ENCODE measurements around the gene DYRK3. TPM values are rescaled to one million over a fixed set of nuclear protein-coding genes. Genes with fewer than 3 reads are reported as not detected.

DYRK3 gene
- total RNA-seq, 1 experiment from 2014 or later: 7.1 TPM

DNA sequence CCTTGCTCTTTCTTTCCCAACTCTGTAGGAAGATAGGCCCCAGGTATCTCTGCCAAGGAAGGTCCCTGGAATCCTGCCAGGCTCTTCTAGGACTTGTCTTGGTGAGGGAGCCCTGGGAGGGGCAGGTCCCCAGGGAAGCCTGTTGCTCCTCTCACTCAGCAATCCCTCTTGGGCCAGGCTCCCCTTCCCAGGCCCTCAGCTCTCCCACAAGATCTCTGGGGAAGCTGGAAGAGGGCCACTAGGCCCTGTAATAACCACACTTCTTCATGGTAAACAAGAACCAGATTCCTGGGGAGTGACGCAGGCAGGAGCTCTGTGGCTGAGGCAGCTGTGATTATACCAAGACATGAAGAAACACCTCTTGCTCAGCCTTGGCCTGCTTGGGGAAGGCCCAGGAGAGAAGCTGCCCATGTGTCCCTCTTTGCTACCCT, 39.4 kb downstream of the DYRK3 start (continued):
- TF ChIP-seq CBX3 (IDR thresholded peaks at IDR 0.05; ENCODE audit: low read depth) (no peak), ELF1 (IDR thresholded peaks at IDR 0.05; ENCODE audit: borderline replicate concordance, low read depth) (no peak), POLR2A (IDR thresholded peaks at IDR 0.05; ENCODE audit: borderline replicate concordance, extremely low read depth, insufficient read depth, insufficient read length) (no peak)

DNA sequence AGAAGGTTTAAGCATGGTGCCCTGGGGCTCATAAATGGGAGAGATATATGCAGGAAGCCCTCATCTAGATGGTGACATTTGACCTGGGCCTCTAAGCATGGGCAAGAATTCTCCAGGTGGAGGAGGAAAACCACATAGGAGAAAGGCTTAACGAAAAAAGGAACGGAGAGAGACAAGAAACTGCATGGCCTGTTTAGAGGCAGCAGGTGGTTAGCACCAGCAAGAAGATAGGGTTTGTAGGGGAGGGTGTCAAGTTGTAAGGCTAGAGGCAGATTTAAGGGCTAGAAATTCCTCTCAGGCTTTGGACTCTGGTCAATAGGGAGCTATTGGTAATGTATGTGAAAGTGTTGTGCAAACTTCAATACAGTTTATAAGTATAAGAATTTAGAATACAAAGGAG, 41.2 kb downstream of the DYRK3 start:
- TF ChIP-seq JUND (IDR thresholded peaks at IDR 0.05): no peak
- RAD21 ChIA-PET (ENCODE audit: low non-redundant PET in 1 of 2, low total read pairs in 2 of 2, uncharacterized antibody in 2 of 2, unreplicated experiment in 2 of 2): no interaction called here
- no peak overlapping the region for H3K4me3 ChIP-seq (replicated peaks in 1 of 2; ENCODE audit: low read depth in 1 of 2, low read length in 2 of 2)
- no peak overlapping the region for H2AFZ ChIP-seq (ENCODE audit: low read depth, low read length, poor library complexity, severe bottlenecking)
- no peaks in the 10 kb centered on the region for H3K27me3 ChIP-seq (ENCODE audit: insufficient read depth, low read length)
- intact Hi-C loops (cut with micrococcal nuclease): no loop called here
- CTCF ChIA-PET: interaction anchor here (1.0 kb wide), 1 partner anchor 9 kb away, joined by 4 read pairs; no protein-coding TSS in a partner anchor
- H3K79me2 ChIP-seq (ENCODE audit: insufficient read depth, low read length): no peaks in the 10 kb centered on the region
- no peaks in the 10 kb centered on the region for H3K9me3 ChIP-seq (ENCODE audit: control insufficient read depth in 1 of 2, insufficient read depth in 1 of 2, low read depth in 1 of 2, low read length in 2 of 2)
- no TSS peak for BruUV-seq (replicated peaks)
- H3K36me3 ChIP-seq (ENCODE audit: control insufficient read depth in 1 of 2, insufficient read depth in 2 of 2, low read length in 2 of 2): no peaks in the 10 kb centered on the region
- no peak overlapping the region for H3K27ac ChIP-seq (ENCODE audit: low read depth, low read length)
- H3K9ac ChIP-seq (ENCODE audit: low read length): no peak overlapping the region
- no peaks in the 10 kb centered on the region for H3K9me2 ChIP-seq (ENCODE audit: insufficient read depth)
- ATAC-seq: no peak
- H4K20me1 ChIP-seq (ENCODE audit: insufficient read depth): no peaks in the 10 kb centered on the region
- DNase-seq (ENCODE audit: low read depth, low spot score): no peak
- POLR2A ChIA-PET: no interaction called here
- no peak overlapping the region for H3K4me2 ChIP-seq (ENCODE audit: low read length)
- H3K4me1 ChIP-seq (ENCODE audit: control insufficient read depth in 1 of 2, insufficient read depth in 2 of 2, low read length in 2 of 2): peaks cover 0 to 3% of the 10 kb centered on the region in 2 experiments; a peak in 1 of 4 replicates

DNA sequence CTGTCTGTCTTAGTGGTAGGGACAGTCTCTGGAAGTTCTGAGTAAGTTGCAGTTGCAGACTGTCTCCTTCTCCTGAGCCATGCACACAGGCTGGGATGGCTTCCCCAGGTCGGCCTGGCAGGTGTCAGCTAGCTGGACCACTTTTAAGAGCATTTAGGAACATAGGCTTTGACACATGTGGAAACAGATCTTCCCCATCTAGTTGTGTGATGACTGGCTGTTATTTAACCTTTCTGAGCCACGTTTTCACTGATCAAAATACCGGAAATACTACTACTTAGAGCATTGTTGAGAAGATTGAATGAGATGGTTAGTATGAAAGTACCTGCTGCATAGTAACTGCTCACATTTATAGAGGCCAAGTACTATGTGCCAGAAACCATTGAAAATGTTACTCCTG, 43.2 kb downstream of the DYRK3 start:
- DNase-seq (ENCODE audit: low read depth, low spot score): no peak
- ChIA-PET RAD21 (ENCODE audit: low non-redundant PET in 1 of 2, low total read pairs in 2 of 2, uncharacterized antibody in 2 of 2, unreplicated experiment in 2 of 2) (no interaction called here), POLR2A (no interaction called here), CTCF (no interaction called here)
- ATAC-seq: no peak
- no peaks in the 10 kb centered on the region for H3K9me2 ChIP-seq (ENCODE audit: insufficient read depth)
- H3K9ac ChIP-seq (ENCODE audit: low read length): no peak overlapping the region
- H3K79me2 ChIP-seq (ENCODE audit: insufficient read depth, low read length): no peaks in the 10 kb centered on the region
- H4K20me1 ChIP-seq (ENCODE audit: insufficient read depth): no peaks in the 10 kb centered on the region
- H2AFZ ChIP-seq (ENCODE audit: low read depth, low read length, poor library complexity, severe bottlenecking): no peak overlapping the region
- no peak overlapping the region for H3K27ac ChIP-seq (ENCODE audit: low read depth, low read length)
- intact Hi-C loops (cut with micrococcal nuclease): no loop called here
- peaks cover 0 to 3% of the 10 kb centered on the region in 2 experiments; a peak in 1 of 4 replicates for H3K4me1 ChIP-seq (ENCODE audit: control insufficient read depth in 1 of 2, insufficient read depth in 2 of 2, low read length in 2 of 2)
- no peaks in the 10 kb centered on the region for H3K9me3 ChIP-seq (ENCODE audit: control insufficient read depth in 1 of 2, insufficient read depth in 1 of 2, low read depth in 1 of 2, low read length in 2 of 2)
- H3K27me3 ChIP-seq (ENCODE audit: insufficient read depth, low read length): peaks cover 3% of the 10 kb centered on the region; the same call in 1 of the 2 replicates
- no peak overlapping the region for H3K4me2 ChIP-seq (ENCODE audit: low read length)
- no peak overlapping the region for H3K4me3 ChIP-seq (replicated peaks in 1 of 2; ENCODE audit: low read depth in 1 of 2, low read length in 2 of 2)
- no TSS peak for BruUV-seq (replicated peaks)
- no peaks in the 10 kb centered on the region for H3K36me3 ChIP-seq (ENCODE audit: control insufficient read depth in 1 of 2, insufficient read depth in 2 of 2, low read length in 2 of 2)
- TF ChIP-seq YY1 (IDR thresholded peaks at IDR 0.05; ENCODE audit: extremely low read depth, insufficient replicate concordance, low read depth, low read length) (no peak), ZFX (IDR thresholded peaks at IDR 0.05) (no peak), ZNF274 (IDR thresholded peaks at IDR 0.05; ENCODE audit: low read depth, low read length) (no peak), EGR1 (IDR thresholded peaks at IDR 0.05; ENCODE audit: low read depth) (no peak), EZH2 (IDR thresholded peaks at IDR 0.05) (no peak), SP1 (IDR thresholded peaks at IDR 0.05; ENCODE audit: low read depth) (no peak), CBX3 (IDR thresholded peaks at IDR 0.05; ENCODE audit: low read depth) (no peak)
- TF ChIP-seq, protein P1, sequence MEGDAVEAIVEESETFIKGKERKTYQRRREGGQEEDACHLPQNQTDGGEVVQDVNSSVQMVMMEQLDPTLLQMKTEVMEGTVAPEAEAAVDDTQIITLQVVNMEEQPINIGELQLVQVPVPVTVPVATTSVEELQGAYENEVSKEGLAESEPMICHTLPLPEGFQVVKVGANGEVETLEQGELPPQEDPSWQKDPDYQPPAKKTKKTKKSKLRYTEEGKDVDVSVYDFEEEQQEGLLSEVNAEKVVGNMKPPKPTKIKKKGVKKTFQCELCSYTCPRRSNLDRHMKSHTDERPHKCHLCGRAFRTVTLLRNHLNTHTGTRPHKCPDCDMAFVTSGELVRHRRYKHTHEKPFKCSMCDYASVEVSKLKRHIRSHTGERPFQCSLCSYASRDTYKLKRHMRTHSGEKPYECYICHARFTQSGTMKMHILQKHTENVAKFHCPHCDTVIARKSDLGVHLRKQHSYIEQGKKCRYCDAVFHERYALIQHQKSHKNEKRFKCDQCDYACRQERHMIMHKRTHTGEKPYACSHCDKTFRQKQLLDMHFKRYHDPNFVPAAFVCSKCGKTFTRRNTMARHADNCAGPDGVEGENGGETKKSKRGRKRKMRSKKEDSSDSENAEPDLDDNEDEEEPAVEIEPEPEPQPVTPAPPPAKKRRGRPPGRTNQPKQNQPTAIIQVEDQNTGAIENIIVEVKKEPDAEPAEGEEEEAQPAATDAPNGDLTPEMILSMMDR (IDR thresholded peaks at IDR 0.05 in 2 of 3, conservative IDR thresholded peaks at IDR 0.05 in 1 of 3; ENCODE audit: borderline replicate concordance in 1 of 3, insufficient read depth in 1 of 3, low read depth in 2 of 3, low read length in 2 of 3): no peak
- TF ChIP-seq, protein P2, sequence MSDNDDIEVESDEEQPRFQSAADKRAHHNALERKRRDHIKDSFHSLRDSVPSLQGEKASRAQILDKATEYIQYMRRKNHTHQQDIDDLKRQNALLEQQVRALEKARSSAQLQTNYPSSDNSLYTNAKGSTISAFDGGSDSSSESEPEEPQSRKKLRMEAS (IDR thresholded peaks at IDR 0.05): no peak
- TF ChIP-seq, protein P3, sequence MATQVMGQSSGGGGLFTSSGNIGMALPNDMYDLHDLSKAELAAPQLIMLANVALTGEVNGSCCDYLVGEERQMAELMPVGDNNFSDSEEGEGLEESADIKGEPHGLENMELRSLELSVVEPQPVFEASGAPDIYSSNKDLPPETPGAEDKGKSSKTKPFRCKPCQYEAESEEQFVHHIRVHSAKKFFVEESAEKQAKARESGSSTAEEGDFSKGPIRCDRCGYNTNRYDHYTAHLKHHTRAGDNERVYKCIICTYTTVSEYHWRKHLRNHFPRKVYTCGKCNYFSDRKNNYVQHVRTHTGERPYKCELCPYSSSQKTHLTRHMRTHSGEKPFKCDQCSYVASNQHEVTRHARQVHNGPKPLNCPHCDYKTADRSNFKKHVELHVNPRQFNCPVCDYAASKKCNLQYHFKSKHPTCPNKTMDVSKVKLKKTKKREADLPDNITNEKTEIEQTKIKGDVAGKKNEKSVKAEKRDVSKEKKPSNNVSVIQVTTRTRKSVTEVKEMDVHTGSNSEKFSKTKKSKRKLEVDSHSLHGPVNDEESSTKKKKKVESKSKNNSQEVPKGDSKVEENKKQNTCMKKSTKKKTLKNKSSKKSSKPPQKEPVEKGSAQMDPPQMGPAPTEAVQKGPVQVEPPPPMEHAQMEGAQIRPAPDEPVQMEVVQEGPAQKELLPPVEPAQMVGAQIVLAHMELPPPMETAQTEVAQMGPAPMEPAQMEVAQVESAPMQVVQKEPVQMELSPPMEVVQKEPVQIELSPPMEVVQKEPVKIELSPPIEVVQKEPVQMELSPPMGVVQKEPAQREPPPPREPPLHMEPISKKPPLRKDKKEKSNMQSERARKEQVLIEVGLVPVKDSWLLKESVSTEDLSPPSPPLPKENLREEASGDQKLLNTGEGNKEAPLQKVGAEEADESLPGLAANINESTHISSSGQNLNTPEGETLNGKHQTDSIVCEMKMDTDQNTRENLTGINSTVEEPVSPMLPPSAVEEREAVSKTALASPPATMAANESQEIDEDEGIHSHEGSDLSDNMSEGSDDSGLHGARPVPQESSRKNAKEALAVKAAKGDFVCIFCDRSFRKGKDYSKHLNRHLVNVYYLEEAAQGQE (IDR thresholded peaks at IDR 0.05; ENCODE audit: low read depth): no peak

Measured in HCT116 (cell line).